NCI-H1436 (cell line): ENCODE results near the gene PKP4.
A peak's percentile ranks its signal among the peaks of the same experiment; 100 is the strongest.
"Not testable (repeated sequence)": the region's sequence is repeated elsewhere in the genome, so short reads cannot be mapped to it uniquely, and the experiment has no call there.

Source experiments
- DNase-seq: peaks from one replicate; lab custom pipeline; 2025; lab: John Stamatoyannopoulos, UW

Gene PKP4

GRCh38 chr2:158473300-158473699 is 16.5 kb downstream of the PKP4 start:
- not testable (repeated sequence) for DNase-seq

- no peak for DNase-seq
Measured at GRCh38 chr2:158473719-158474392, 17.1 kb downstream of the PKP4 start.

- not testable (repeated sequence) for DNase-seq
Measured at GRCh38 chr2:158474526-158475011, 17.8 kb downstream of the PKP4 start.

- DNase-seq, result no peak
Measured at GRCh38 chr2:158477202-158477601, 20.4 kb downstream of the PKP4 start.

GRCh38 chr2:158478237-158478636 is 21.5 kb downstream of the PKP4 start:
- DNase-seq, result no peak

GRCh38 chr2:158478816-158479215 is 22.1 kb downstream of the PKP4 start:
- DNase-seq, result no peak

- no peak for DNase-seq
Measured at GRCh38 chr2:158481116-158481515, 24.4 kb downstream of the PKP4 start.

GRCh38 chr2:158482594-158482993 is 25.8 kb downstream of the PKP4 start:
- no peak for DNase-seq

- no peak for DNase-seq
Measured at GRCh38 chr2:158484892-158485556, 28.3 kb downstream of the PKP4 start.

GRCh38 chr2:158486150-158486969 is 29.6 kb downstream of the PKP4 start:
- DNase-seq, result no peak

- DNase-seq, result no peak
Measured at GRCh38 chr2:158486970-158487325, 30.2 kb downstream of the PKP4 start.

GRCh38 chr2:158487419-158487818 is 30.7 kb downstream of the PKP4 start:
- DNase-seq, result no peak

- DNase-seq, result no peak
Measured at GRCh38 chr2:158488442-158489216, 31.9 kb downstream of the PKP4 start.

- no peak for DNase-seq
Measured at GRCh38 chr2:158489366-158490112, 32.8 kb downstream of the PKP4 start.

- DNase-seq, result no peak
Measured at GRCh38 chr2:158491072-158491471, 34.3 kb downstream of the PKP4 start.

- peak; percentile 63 for DNase-seq
Measured at GRCh38 chr2:158493458-158493857, 36.7 kb downstream of the PKP4 start.

- DNase-seq, result no peak
Measured at GRCh38 chr2:158495175-158495574, 38.4 kb downstream of the PKP4 start.

GRCh38 chr2:158496986-158497385 is 40.2 kb downstream of the PKP4 start:
- no peak for DNase-seq

- DNase-seq, result no peak
Measured at GRCh38 chr2:158497486-158497885, 40.7 kb downstream of the PKP4 start.

- DNase-seq, result no peak
Measured at GRCh38 chr2:158498043-158498748, 41.4 kb downstream of the PKP4 start.

- DNase-seq, result no peak
Measured at GRCh38 chr2:158498749-158499136, 42.0 kb downstream of the PKP4 start.
